CD14-positive monocyte (primary cell): ENCODE measurements around the gene ALG11. TPM values are rescaled to one million over a fixed set of nuclear protein-coding genes. Genes with fewer than 3 reads are reported as not detected.

Experiments used
- DNase-seq, 3 donors: peaks; one replicate each; pipeline ENCODE4 v3.0.0-alpha.2; 2011 to 2022
- H2AFZ ChIP-seq: 2 replicates; pipeline ENCODE4 v1.6.0; 2012; ENCODE audit warnings: mild to moderate bottlenecking, low read depth, low read length, inconsistent platforms; ENCODE audit not compliant: insufficient read depth, poor library complexity, severe bottlenecking
- H3K27ac ChIP-seq, 2 donors: 1 replicate in 1 of 2; 2 replicates in 1 of 2; pipeline ENCODE4 v1.5.1; 2012 to 2013; ENCODE audit warnings: low read length in 2 of 2, control low read depth in 1 of 2, inconsistent platforms in 1 of 2, low read depth in 1 of 2, mild to moderate bottlenecking in 1 of 2
- H3K27me3 ChIP-seq, 2 donors: one replicate each; pipeline versions ENCODE4 v1.6.0 to v1.6.1; 2011 to 2013; ENCODE audit warnings: low read length in 2 of 2; ENCODE audit not compliant: control insufficient read depth in 2 of 2, insufficient read depth in 2 of 2
- H3K36me3 ChIP-seq, 2 donors: replicated peaks in 1 of 2; 1 replicate in 1 of 2; 2 replicates in 1 of 2; pipeline versions ENCODE4 v1.5.1 to v1.6.1; 2012 to 2013; ENCODE audit warnings: low read length in 2 of 2, control low read depth in 1 of 2, inconsistent platforms in 1 of 2, mild to moderate bottlenecking in 1 of 2; ENCODE audit not compliant: insufficient read depth in 2 of 2, control insufficient read depth in 1 of 2
- H3K4me1 ChIP-seq, 2 donors: 1 replicate in 1 of 2; 2 replicates in 1 of 2; pipeline versions ENCODE4 v1.5.1 to v1.6.1; 2012 to 2013; ENCODE audit warnings: low read length in 2 of 2, control low read depth in 1 of 2, inconsistent platforms in 1 of 2, mild to moderate bottlenecking in 1 of 2, moderate library complexity in 1 of 2; ENCODE audit not compliant: insufficient read depth in 2 of 2, control insufficient read depth in 1 of 2
- H3K4me2 ChIP-seq: replicated peaks from 2 replicates; pipeline ENCODE3; 2012; ENCODE audit warnings: low read length, moderate library complexity, mild to moderate bottlenecking; ENCODE audit not compliant: poor library complexity, severe bottlenecking; ENCODE audit errors: extremely low read depth
- H3K4me3 ChIP-seq, 3 experiments: fragments of 200-600 bp in 1 of 3; sonication (generic) in 1 of 3; replicated peaks in 1 of 3; 1 replicate in 2 of 3; 2 replicates in 1 of 3; pipeline ENCODE4 v1.5.1; 2011 to 2013; ENCODE audit warnings: low read length in 3 of 3, mild to moderate bottlenecking in 3 of 3, control low read depth in 2 of 3, low read depth in 2 of 3, inconsistent platforms in 1 of 3, moderate library complexity in 1 of 3
- H3K79me2 ChIP-seq: 2 replicates; pipeline ENCODE4 v1.6.0; 2012; ENCODE audit warnings: mild to moderate bottlenecking, control low read depth, inconsistent platforms, low read length, moderate library complexity; ENCODE audit not compliant: insufficient read depth
- H3K9ac ChIP-seq: 2 replicates; pipeline ENCODE4 v1.6.0; 2017; ENCODE audit warnings: low read length, mild to moderate bottlenecking; ENCODE audit not compliant: insufficient read depth, poor library complexity, severe bottlenecking
- H3K9me3 ChIP-seq, 2 donors: replicated peaks in 1 of 2; 1 replicate in 1 of 2; 2 replicates in 1 of 2; pipeline versions ENCODE4 v1.5.1 to v1.6.1; 2012 to 2013; ENCODE audit warnings: low read length in 2 of 2, control low read depth in 1 of 2; ENCODE audit not compliant: control insufficient read depth in 1 of 2, insufficient read depth in 1 of 2
- H4K20me1 ChIP-seq: 2 replicates; pipeline ENCODE4 v1.6.0; 2012; ENCODE audit warnings: mild to moderate bottlenecking, low read length, control low read depth, moderate library complexity; ENCODE audit not compliant: insufficient read depth
- H3K27ac Mint-ChIP-seq, 7 donors: one replicate each; pipeline ENCODE4 v1.8.0; 2020; ENCODE audit warnings: mild to moderate bottlenecking in 7 of 7, mixed read lengths in 7 of 7, moderate library complexity in 6 of 7, inconsistent platforms in 2 of 7
- H3K27me3 Mint-ChIP-seq, 3 donors: one replicate each; pipeline ENCODE4 v1.8.0; 2021 to 2022; ENCODE audit warnings: low read depth in 3 of 3, mild to moderate bottlenecking in 3 of 3, mixed read lengths in 3 of 3, moderate library complexity in 3 of 3, inconsistent platforms in 1 of 3
- H3K36me3 Mint-ChIP-seq, 2 donors: one replicate each; pipeline ENCODE4 v1.8.0; 2020; ENCODE audit warnings: mixed read lengths in 2 of 2, inconsistent platforms in 1 of 2, mild to moderate bottlenecking in 1 of 2
- H3K4me1 Mint-ChIP-seq: one replicate; pipeline ENCODE4 v1.8.0; 2020; ENCODE audit warnings: mild to moderate bottlenecking, mixed read lengths
- H3K4me3 Mint-ChIP-seq, 2 donors: one replicate each; pipeline ENCODE4 v1.8.0; 2020; ENCODE audit warnings: mild to moderate bottlenecking in 2 of 2, mixed read lengths in 2 of 2, moderate library complexity in 1 of 2
- H3K9me3 Mint-ChIP-seq, 7 donors: one replicate each; pipeline ENCODE4 v1.8.0; 2020 to 2022; ENCODE audit warnings: mixed read lengths in 7 of 7, mild to moderate bottlenecking in 6 of 7, moderate library complexity in 6 of 7, inconsistent platforms in 2 of 7
- CTCF ChIP-seq: fragments of 200-600 bp; IDR thresholded peaks from one replicate; pipeline ENCODE4 v1.8.0; 2022; ENCODE audit warnings: antibody characterized with exemption, mild to moderate bottlenecking
- WGBS: methylation state at CpG from one replicate; pipeline ENCODE4 v1.1.5; 2013; ENCODE audit warnings: missing lambda C conversion rate; ENCODE audit not compliant: insufficient coverage; 5-methylcytosine and 5-hydroxymethylcytosine counted together
- intact Hi-C, 2 donors: fragments of 100-400 bp; cut with micrococcal nuclease; formaldehyde crosslinking; loops; one replicate each; pipeline versions ENCODE4 v1.15.0 to v1.15.1; 2023
- polyA plus RNA-seq, 3 donors: library from polyadenylated mRNA; depleted of rRNA in 1 of 3; unstranded in 2 of 3; stranded (reverse) in 1 of 3; fragments of 300-500 nt in 2 of 3; fragments of >200 nt in 1 of 3; fragmentation: Illumina TruSeq in 2 of 3; gene quantifications; 1 replicate in 2 of 3; 2 replicates in 1 of 3; pipeline ENCODE4 v1.2.3, GENCODE V29; 2012 to 2021

ALG11 gene
- polyA plus RNA-seq, 3 donors, result 3.7 to 16.9 (median 14.2) TPM

GRCh38 chr13:52070929-52071523 is 58.8 kb downstream of the ALG11 start:
- Mint-ChIP-seq H3K27me3 (peaks cover 0 to 4% (median 0%) of the 10 kb centered on the region in 3 donors), H3K36me3 (no peaks in the 10 kb centered on the region), H3K4me3 (no peak overlapping the region), H3K27ac (no peak overlapping the region), H3K9me3 (peaks cover 21 to 47% (median 36%) of the 10 kb centered on the region in 7 donors), H3K4me1 (no peaks in the 10 kb centered on the region)
- Histone ChIP-seq H3K79me2 (no peaks in the 10 kb centered on the region), H3K4me2 (no peak overlapping the region), H4K20me1 (no peaks in the 10 kb centered on the region), H3K27ac (no peak overlapping the region), H3K4me1 (no peaks in the 10 kb centered on the region), H3K9ac (no peak overlapping the region), H3K4me3 (no peak overlapping the region), H3K36me3 (no peaks in the 10 kb centered on the region), H2AFZ (no peak overlapping the region), H3K9me3 (peaks cover 30 to 34% of the 10 kb centered on the region in 2 donors), H3K27me3 (no peaks in the 10 kb centered on the region)
- intact Hi-C loops, result no loop called here
- 91% methylated on average over 1 of the region's 1 CpG for WGBS
- no peak for TF ChIP-seq CTCF
- no peak for DNase-seq

Other genes starting within 250 kb of the ALG11 start
- 10 to 100 TPM in 2 of 3 donors, 1 to 10 TPM in 1; 7.6 to 20.2 (median 20.0) TPM for gene DHRS12, start 208.2 kb upstream of the ALG11 start, polyA plus RNA-seq
- under 1 TPM in 1 of 3 donors, not detected in 2; 0.07 TPM for gene TMEM272, start 167.2 kb upstream of the ALG11 start, polyA plus RNA-seq
- gene CCDC70, start 150.4 kb upstream of the ALG11 start, polyA plus RNA-seq, result not detected
- under 1 TPM in 2 of 3 donors, not detected in 1; 0.39 to 0.44 TPM for gene ATP7B, start 948 bp upstream of the ALG11 start, polyA plus RNA-seq
- 1 to 10 TPM; 1.2 to 1.5 (median 1.2) TPM for gene UTP14C, start 12.3 kb downstream of the ALG11 start, polyA plus RNA-seq
- under 1 TPM in 1 of 3 donors, not detected in 2; 0.07 TPM for gene NEK5, start 116.7 kb downstream of the ALG11 start, polyA plus RNA-seq
- 10 to 100 TPM in 1 of 3 donors, 1 to 10 TPM in 2; 5.7 to 13.7 (median 6.1) TPM for gene NEK3, start 147.2 kb downstream of the ALG11 start, polyA plus RNA-seq